Left ventricle myocardium inferior (tissue), 1 donor: ENCODE results near the gene SERPINA5. TPM values are rescaled to one million over a fixed set of nuclear protein-coding genes. Genes with fewer than 3 reads are reported as not detected.
A peak's percentile ranks its signal among the peaks of the same experiment; 100 is the strongest.
"Not testable (repeated sequence)": the region's sequence is repeated elsewhere in the genome, so short reads cannot be mapped to it uniquely, and the experiment has no call there.

Experiments used
- DNase-seq: peaks from one replicate; pipeline ENCODE4 v3.0.0-alpha.2; 2020
- H3K27ac ChIP-seq: fragments of 200-600 bp; replicated peaks from 2 replicates; pipeline ENCODE4 v1.8.0; 2021
- H3K27me3 ChIP-seq: fragments of 200-600 bp; 2 replicates; pipeline ENCODE4 v1.8.0; 2021; ENCODE audit warnings: low read depth
- H3K36me3 ChIP-seq: fragments of 200-600 bp; 2 replicates; pipeline ENCODE4 v1.8.0; 2021
- H3K4me1 ChIP-seq: fragments of 200-600 bp; 2 replicates; pipeline ENCODE4 v1.8.0; 2021
- H3K4me3 ChIP-seq: fragments of 200-600 bp; 2 replicates; pipeline ENCODE4 v1.8.0; 2021; ENCODE audit warnings: mild to moderate bottlenecking, moderate library complexity
- H3K9me3 ChIP-seq: fragments of 200-600 bp; replicated peaks from 2 replicates; pipeline ENCODE4 v1.8.0; 2021
- CTCF ChIP-seq: fragments of 200-600 bp; IDR thresholded peaks from 2 replicates; pipeline ENCODE4 v1.8.0; 2021; ENCODE audit warnings: antibody characterized with exemption, mild to moderate bottlenecking, borderline replicate concordance
- intact Hi-C: fragments of 100-400 bp; cut with micrococcal nuclease; formaldehyde crosslinking; loops from one replicate; pipeline ENCODE4 v1.11.0; 2022
- total RNA-seq: library from RNA; stranded (reverse); fragmentation: NEBNext Ultra II Directional; extraction: Animal tissue kit (Norgen Biotek cat#: 25700); gene quantifications from one replicate; pipeline ENCODE4 v1.2.1, GENCODE V29; 2021
- donor health status: DM: no; HTN: yes; CAD: no; lungs with severe emphysema.

The SERPINA5 gene
- total RNA-seq, 1 donor from 2014 or later = 2.1 TPM

DNA sequence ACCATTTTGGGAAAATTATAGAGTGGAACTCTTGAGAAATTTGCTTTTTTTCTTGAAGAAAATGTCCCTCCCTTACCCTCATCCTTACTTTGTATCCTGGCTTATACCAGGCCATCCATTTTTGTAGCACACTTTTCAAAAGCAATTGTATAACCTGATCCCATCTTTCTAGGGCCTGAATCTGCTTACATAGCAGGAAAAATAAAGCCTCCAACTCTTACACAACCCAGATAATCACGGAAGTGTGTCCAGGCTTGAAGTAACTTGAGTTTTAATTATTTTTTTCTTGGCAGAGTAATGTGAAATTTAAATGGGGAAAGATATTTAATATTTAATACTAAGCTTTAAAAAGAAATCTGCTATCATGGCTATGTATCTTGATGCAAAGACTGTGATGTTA is 53.9 kb downstream of the SERPINA5 start:
- Histone ChIP-seq H3K4me1 (no peaks in the 10 kb centered on the region), H3K27me3 (peaks cover 39% of the 10 kb centered on the region), H3K4me3 (no peak overlapping the region), H3K27ac (no peak overlapping the region), H3K9me3 (no peaks in the 10 kb centered on the region), H3K36me3 (no peaks in the 10 kb centered on the region)
- intact Hi-C loops = no loop called here
- DNase-seq = no peak
- no peak for TF ChIP-seq CTCF

DNA sequence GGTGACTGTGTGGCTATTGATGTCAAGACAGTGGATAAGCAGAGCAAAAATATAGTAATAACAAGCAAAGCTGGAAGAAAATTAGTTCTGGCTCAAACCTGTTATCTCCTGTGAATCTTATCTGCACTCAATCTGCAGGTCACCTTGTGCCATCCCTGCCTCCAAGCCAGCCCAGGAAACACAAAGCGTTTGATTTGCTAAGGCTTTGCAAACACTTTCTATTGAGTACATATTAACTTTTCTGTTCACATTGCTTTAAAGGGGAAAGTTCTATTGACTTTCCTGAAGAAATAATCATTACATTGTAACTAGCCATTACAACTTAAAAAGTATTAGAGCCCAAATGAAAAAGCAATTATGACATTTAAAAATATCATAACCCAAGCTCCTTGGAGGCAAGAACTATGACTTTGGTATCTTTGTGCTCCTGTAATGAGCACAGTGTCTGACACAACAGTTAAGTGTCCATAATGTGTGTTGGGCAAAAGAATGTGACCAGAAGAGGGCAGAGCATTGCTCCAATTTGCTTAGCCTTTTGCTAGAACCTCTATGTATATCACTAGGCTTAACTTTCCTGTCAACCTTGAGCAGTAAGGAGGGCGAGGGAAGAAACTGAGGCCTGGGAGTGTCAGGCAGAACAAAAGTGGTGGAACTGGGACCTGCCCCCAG is 55.7 kb downstream of the SERPINA5 start:
- H3K27me3 ChIP-seq = peaks cover 27% of the 10 kb centered on the region
- H3K9me3 ChIP-seq = no peaks in the 10 kb centered on the region
- no peak for DNase-seq
- H3K4me3 ChIP-seq = no peak overlapping the region
- no peaks in the 10 kb centered on the region for H3K36me3 ChIP-seq
- intact Hi-C loops = no loop called here
- peak; percentile 26 for TF ChIP-seq CTCF
- H3K27ac ChIP-seq = no peak overlapping the region
- H3K4me1 ChIP-seq = no peaks in the 10 kb centered on the region

DNA sequence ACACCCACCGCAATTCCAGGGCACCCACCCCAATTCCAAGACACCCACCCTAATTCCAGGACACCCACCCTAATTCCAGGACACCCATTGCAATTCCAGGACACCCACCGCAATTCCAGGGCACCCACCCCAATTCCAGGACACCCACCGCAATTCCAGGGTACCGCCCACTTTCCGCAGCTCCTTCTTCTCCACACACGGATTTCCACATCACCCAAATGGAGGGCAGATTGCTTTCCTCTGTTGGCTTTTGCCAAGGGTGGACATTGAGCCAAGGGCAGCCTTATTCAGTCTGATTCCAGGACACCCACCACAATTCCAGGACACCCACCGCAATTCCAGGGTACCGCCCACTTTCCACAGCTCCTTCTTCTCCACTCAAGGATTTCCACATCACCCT is 56.6 kb downstream of the SERPINA5 start:
- intact Hi-C loops, H3K4me1 ChIP-seq, H3K36me3 ChIP-seq: not testable (repeated sequence)

DNA sequence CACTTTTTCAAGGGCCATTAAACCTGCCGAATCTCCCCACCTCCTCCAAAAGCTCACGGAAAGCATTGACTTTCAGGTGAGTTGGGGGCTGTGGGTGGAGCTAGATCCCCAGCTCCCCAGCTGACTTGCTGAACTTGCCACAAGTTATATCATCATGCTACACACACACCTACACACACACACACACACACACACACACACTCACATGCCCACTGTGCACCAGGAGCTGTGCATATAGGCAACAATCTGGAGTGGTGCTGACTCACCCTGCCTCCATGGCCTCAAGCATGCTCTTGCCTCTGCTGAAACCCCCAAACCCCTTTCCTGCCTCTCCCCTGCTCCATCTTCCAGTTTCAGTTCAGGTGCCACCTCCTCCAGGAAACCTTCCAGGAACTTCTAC is 57.1 kb downstream of the SERPINA5 start:
- Histone ChIP-seq H3K27me3 (peaks cover 16% of the 10 kb centered on the region), H3K4me3 (no peak overlapping the region), H3K27ac (no peak overlapping the region), H3K4me1 (no peaks in the 10 kb centered on the region), H3K9me3 (no peaks in the 10 kb centered on the region), H3K36me3 (no peaks in the 10 kb centered on the region)
- intact Hi-C loops = no loop called here
- TF ChIP-seq CTCF = no peak
- DNase-seq = no peak

More for the DNA sequence above, 56.6 kb downstream of the SERPINA5 start:
- not testable (repeated sequence) for DNase-seq, H3K27ac ChIP-seq, H3K9me3 ChIP-seq, H3K4me3 ChIP-seq
- H3K27me3 ChIP-seq = peaks cover 18% of the 10 kb centered on the region

DNA sequence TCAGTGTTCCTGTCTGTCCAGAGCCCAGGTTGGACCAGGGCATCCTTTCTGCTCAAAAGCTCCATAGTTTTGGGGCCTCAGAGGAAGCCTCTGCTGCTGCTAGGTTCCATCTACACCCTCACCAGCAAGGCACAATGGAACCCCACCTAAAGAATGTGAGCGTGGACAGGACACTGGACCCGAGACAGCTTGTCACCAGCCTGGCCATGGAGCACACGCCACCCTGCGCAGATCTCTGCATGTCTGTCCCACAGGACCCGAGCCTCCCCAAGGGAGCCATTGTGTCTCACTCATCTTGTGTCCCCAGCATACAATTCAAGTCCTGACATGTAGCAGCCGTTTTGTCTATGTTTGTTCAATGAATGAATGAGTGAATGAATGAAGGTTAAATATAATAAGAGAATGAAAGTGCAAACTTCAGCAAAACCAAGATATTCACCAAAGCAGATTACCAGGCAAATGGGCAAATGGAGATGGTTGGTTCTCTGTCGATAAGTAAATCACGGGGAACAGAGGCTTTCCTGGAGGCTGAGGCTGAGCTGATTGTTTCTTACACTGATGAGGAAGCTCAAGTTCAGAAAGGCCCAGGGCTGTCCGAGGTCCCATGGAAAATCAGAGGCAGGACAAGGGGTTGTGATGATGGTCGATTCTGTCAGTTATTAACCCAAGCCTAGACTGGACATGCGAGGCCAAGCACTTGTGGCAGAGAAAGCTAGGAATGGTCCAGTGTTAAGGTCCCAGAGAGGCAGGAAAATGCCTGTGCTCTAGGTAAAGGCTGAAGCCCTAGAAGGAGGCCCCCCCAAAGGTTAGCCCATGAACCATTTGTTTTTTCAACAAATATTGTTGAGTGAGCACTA is 58.0 kb downstream of the SERPINA5 start:
- no peak overlapping the region for H3K27ac ChIP-seq
- intact Hi-C loops = no loop called here
- peaks cover 16% of the 10 kb centered on the region for H3K27me3 ChIP-seq
- H3K9me3 ChIP-seq = no peaks in the 10 kb centered on the region
- no peaks in the 10 kb centered on the region for H3K4me1 ChIP-seq
- H3K36me3 ChIP-seq = no peaks in the 10 kb centered on the region
- DNase-seq = no peak
- TF ChIP-seq CTCF = no peak
- H3K4me3 ChIP-seq = no peak overlapping the region
